H1 (cell line): ENCODE results near the gene LY6G5B. TPM values are rescaled to one million over a fixed set of nuclear protein-coding genes. Genes with fewer than 3 reads are reported as not detected.
A peak's percentile ranks its signal among the peaks of the same experiment; 100 is the strongest.

Experiments
- ASH2L ChIP-seq: fragments of 200-600, 300-600 bp; sonication (generic); IDR thresholded peaks from one replicate; pipeline ENCODE4 v1.7.1; 2017; ENCODE audit warnings: low read length
- CTBP2 ChIP-seq: IDR thresholded peaks from 2 replicates; pipeline ENCODE4 v1.7.0; 2011; ENCODE audit warnings: borderline replicate concordance, mild to moderate bottlenecking, moderate library complexity, mixed read lengths, low read length; ENCODE audit not compliant: insufficient read depth, insufficient read length
- CTCF ChIP-seq, 3 experiments: IDR thresholded peaks; 1 replicate in 2 of 3; 2 replicates in 1 of 3; pipeline versions ENCODE4 v1.5.1 to v1.6.1; 2011; ENCODE audit warnings: low read length in 3 of 3, mild to moderate bottlenecking in 3 of 3, inconsistent platforms in 2 of 3, low read depth in 1 of 3, moderate library complexity in 1 of 3; ENCODE audit not compliant: insufficient read depth in 1 of 3; ENCODE audit errors: control extremely low read depth in 1 of 3
- E2F6 ChIP-seq: IDR thresholded peaks from 2 replicates; pipeline ENCODE4 v1.6.1; 2012; ENCODE audit warnings: inconsistent platforms
- EZH2 ChIP-seq: fragments of 200-600 bp; sonication (generic); IDR thresholded peaks from 2 replicates; pipeline ENCODE4 v1.7.1; 2012; ENCODE audit warnings: low read depth, mild to moderate bottlenecking, moderate library complexity, low read length, inconsistent platforms; ENCODE audit not compliant: severe bottlenecking
- FOSL1 ChIP-seq: IDR thresholded peaks from 2 replicates; pipeline ENCODE4 v1.6.1; 2011; ENCODE audit warnings: mild to moderate bottlenecking, low read depth, low read length, moderate library complexity; ENCODE audit not compliant: insufficient read depth
- GABPA ChIP-seq: IDR thresholded peaks from 2 replicates; pipeline ENCODE4 v1.6.1; 2011; ENCODE audit warnings: mild to moderate bottlenecking, low read length, moderate library complexity, borderline replicate concordance; ENCODE audit not compliant: insufficient read depth
- GTF2F1 ChIP-seq: IDR thresholded peaks from 2 replicates; pipeline ENCODE4 v1.6.1; 2012; ENCODE audit warnings: low read depth, low read length, improper control_type of control experiment, borderline replicate concordance
- HDAC6 ChIP-seq: IDR thresholded peaks from one replicate; pipeline ENCODE4 v1.7.1; 2012; ENCODE audit warnings: low read depth, mild to moderate bottlenecking, inconsistent platforms, low read length, moderate library complexity
- JUND ChIP-seq: IDR thresholded peaks from 2 replicates; pipeline ENCODE4 v1.6.1; 2011; ENCODE audit warnings: mild to moderate bottlenecking, improper control_type of control experiment, low read length
- KDM5A ChIP-seq: fragments of 200-600 bp; IDR thresholded peaks from 2 replicates; pipeline ENCODE4 v1.7.1; 2012; ENCODE audit warnings: mild to moderate bottlenecking, low read length, inconsistent platforms, mixed read lengths
- MAX ChIP-seq: IDR thresholded peaks from 2 replicates; pipeline ENCODE4 v1.6.1; 2012; ENCODE audit warnings: inconsistent platforms
- POLR2A ChIP-seq, 2 experiments: IDR thresholded peaks; 1 replicate in 1 of 2; 2 replicates in 1 of 2; pipeline ENCODE4 v1.6.1; 2011; ENCODE audit warnings: low read depth in 2 of 2, low read length in 2 of 2, mild to moderate bottlenecking in 2 of 2; ENCODE audit errors: control extremely low read depth in 1 of 2
- POLR2AphosphoS5 ChIP-seq: IDR thresholded peaks from 2 replicates; pipeline ENCODE4 v1.6.1; 2011; ENCODE audit warnings: low read depth, low read length
- POU5F1 ChIP-seq: IDR thresholded peaks from 2 replicates; pipeline ENCODE4 v1.6.1; 2011; ENCODE audit warnings: low read depth, mild to moderate bottlenecking, low read length, moderate library complexity
- RNF2 ChIP-seq: fragments of 200-900, 300-1000 bp; sonication (generic); IDR thresholded peaks from 2 replicates; pipeline ENCODE4 v1.7.1; 2016; ENCODE audit warnings: borderline replicate concordance, low read depth, mild to moderate bottlenecking, antibody characterized with exemption, low read length; ENCODE audit not compliant: poor library complexity, severe bottlenecking; ENCODE audit errors: missing control alignments
- RXRA ChIP-seq: IDR thresholded peaks from 2 replicates; pipeline ENCODE4 v1.6.1; 2011; ENCODE audit warnings: low read depth, mild to moderate bottlenecking, low read length, moderate library complexity; ENCODE audit not compliant: insufficient read depth
- SIRT6 ChIP-seq: IDR thresholded peaks from one replicate; pipeline ENCODE4 v1.7.1; 2012; ENCODE audit warnings: low read length, inconsistent platforms
- SRF ChIP-seq: IDR thresholded peaks from 2 replicates; pipeline ENCODE4 v1.6.1; 2011; ENCODE audit warnings: mild to moderate bottlenecking, low read depth, low read length, moderate library complexity
- YY1 ChIP-seq: IDR thresholded peaks from 2 replicates; pipeline ENCODE4 v1.6.1; 2011; ENCODE audit warnings: low read depth, mild to moderate bottlenecking, low read length
- polyA plus RNA-seq, 7 experiments: library from polyadenylated mRNA; depleted of rRNA in 3 of 7; stranded (reverse) in 5 of 7; unstranded in 2 of 7; fragments of >200 nt in 5 of 7; fragments of 200-250 nt in 2 of 7; gene quantifications; 1 replicate in 5 of 7; 2 replicates in 1 of 7; 4 replicates in 1 of 7; pipeline versions ENCODE4 v1.2.1 to v1.2.3, GENCODE V29; 2011 to 2013; ENCODE audit warnings: missing spikeins in 2 of 7, mixed read lengths in 2 of 7
- total RNA-seq: library from RNA; stranded (reverse); fragmentation: NEBNext Ultra II Directional; extraction: Animal tissue kit (Norgen Biotek cat#: 25700); gene quantifications from 2 replicates; pipeline ENCODE4 v1.2.1, GENCODE V29; 2021

The LY6G5B gene
- total and polyA plus RNA-seq, 2 of the 8 experiments (the other 6 are each of a cell fraction or from before 2014, with no cell fraction given): 10.6 to 12.6 TPM

GRCh38 chr6:31660381-31661261 is 9.2 kb upstream of the LY6G5B start, which contains the start of gene C6orf47 (continued):
- TF ChIP-seq CTCF (IDR thresholded peaks at IDR 0.05; ENCODE audit: control extremely low read depth in 1 of 3, insufficient read depth in 1 of 3, low read depth in 1 of 3, low read length in 3 of 3) (no peak), ASH2L (peak; percentile 26), KDM5A (no peak), E2F6 (no peak), GTF2F1 (no peak), POU5F1 (no peak), JUND (no peak), MAX (0 out of 2 replicates have a peak, but pooled peaks have one; percentile 23), EZH2 (no peak), SRF (no peak), POLR2AphosphoS5 (peak; percentile 74; the same call in 1 of the 2 replicates), RXRA (no peak), FOSL1 (no peak), YY1 (peak; percentile 54; the same call in 1 of the 2 replicates), HDAC6 (no peak), CTBP2 (no peak), SIRT6 (no peak), POLR2A (IDR thresholded peaks at IDR 0.05; ENCODE audit: control extremely low read depth in 1 of 2, low read depth in 2 of 2, low read length in 2 of 2) (peak in 1 of 2 experiments; percentile 83; a peak in 2 of 3 replicates), RNF2 (no peak), GABPA (peak; percentile 65; the same call in 1 of the 2 replicates)
